Heart right ventricle (tissue), 16 donors: ENCODE data around the gene SVOP. TPM values are rescaled to one million over a fixed set of nuclear protein-coding genes. Genes with fewer than 3 reads are reported as not detected.

ENCODE experiments used
- ATAC-seq, 8 donors: fragments of 200-7000 bp; cut with Tn5 transposase; one replicate each; pipeline ENCODE4 v1.9.1; 2020; ENCODE audit warnings: mild to moderate bottlenecking in 8 of 8, moderate library complexity in 8 of 8, moderate number of reproducible peaks in 1 of 8
- DNase-seq, 2 donors: peaks; one replicate each; pipeline ENCODE4 v3.0.0-alpha.2; 2020
- H3K27ac ChIP-seq, 10 donors: fragments of 200-600 bp; sonication (generic) in 2 of 10; one replicate each; pipeline versions ENCODE4 v1.5.0 to v1.8.0; 2020 to 2022; ENCODE audit warnings: mild to moderate bottlenecking in 3 of 10
- H3K27me3 ChIP-seq, 7 donors: fragments of 200-600 bp; one replicate each; pipeline ENCODE4 v1.8.0; 2021 to 2022; ENCODE audit warnings: mild to moderate bottlenecking in 2 of 7
- H3K36me3 ChIP-seq, 9 donors: fragments of 200-600 bp; sonication (generic) in 1 of 9; one replicate each; pipeline versions ENCODE4 v1.5.0 to v1.8.0; 2020 to 2022; ENCODE audit warnings: mild to moderate bottlenecking in 2 of 9
- H3K4me1 ChIP-seq, 9 donors: fragments of 200-600 bp; sonication (generic) in 1 of 9; one replicate each; pipeline versions ENCODE4 v1.5.0 to v1.8.0; 2020 to 2022; ENCODE audit warnings: mild to moderate bottlenecking in 4 of 9
- H3K4me3 ChIP-seq, 10 donors: fragments of 200-600 bp; sonication (generic) in 2 of 10; one replicate each; pipeline versions ENCODE4 v1.5.0 to v1.8.0; 2020 to 2022; ENCODE audit warnings: mild to moderate bottlenecking in 7 of 10, moderate library complexity in 2 of 10
- H3K9me3 ChIP-seq, 11 donors: fragments of 200-600 bp in 10 of 11; sonication (generic) in 2 of 11; one replicate each; pipeline versions ENCODE4 v1.5.0 to v1.8.0; 2013 to 2022; ENCODE audit warnings: mild to moderate bottlenecking in 2 of 11, control low read depth in 1 of 11, moderate library complexity in 1 of 11
- CTCF ChIP-seq, 9 donors: fragments of 200-600 bp; sonication (generic) in 2 of 9; IDR thresholded peaks; one replicate each; pipeline versions ENCODE4 v1.5.0 to v1.8.0; 2021 to 2022; ENCODE audit warnings: antibody characterized with exemption in 9 of 9, mild to moderate bottlenecking in 5 of 9, moderate library complexity in 1 of 9
- WGBS, 2 donors: extraction: QIAGEN DNeasy Blood & Tissue Kit; methylation state at CpG; one replicate each; pipeline ENCODE4 v1.1.7; 2013; ENCODE audit warnings: inconsistent platforms in 1 of 2; 5-methylcytosine and 5-hydroxymethylcytosine counted together
- intact Hi-C, 10 donors: fragments of 100-400 bp; cut with DNase I; formaldehyde crosslinking; loops; one replicate each; pipeline versions ENCODE4 v1.11.1 to v1.14.2; 2022
- polyA plus RNA-seq, 2 donors: library from polyadenylated mRNA; stranded (reverse); fragments of 200-250 nt; gene quantifications; one replicate each; pipeline ENCODE4 v1.2.3, GENCODE V29; 2013
- total RNA-seq, 10 donors: library from RNA; stranded (reverse); fragmentation: NEBNext Ultra II Directional in 3 of 10; extraction: Animal tissue kit (Norgen Biotek cat#: 25700) in 3 of 10; gene quantifications; one replicate each; pipeline versions ENCODE4 v1.2.1 to v1.2.4, GENCODE V29; 2021 to 2023
- donor health status: Arrhythmogenic right ventricular cardiomyopathy.
- donor health status: ischemic (EF 13 %, LVEDD 7.1; RV severe dilation, severe dysfunction).
- donor health status: healthy with polysubstance abuse.
- donor health status: DM: no; HTN: yes; CAD: no.
- donor health status: DM: no; HTN: no; CAD: no.
- donor health status: ischemic (EF 25% LVEDD 6.9; RV normal size, moderate dysfunction).
- donor health status: ischemic (EF 25% LVEDD 5.7; RV mildly dilated, moderate dysfunction).
- donor health status: healthy.
- donor health status: DM: yes; HTN: yes; CAD: no.
- donor health status: Ischemic cardiomyopathy.
- donor health status: ischemic (EF 35%, LVEDD 5.7; RV mildly dilated, moderate dysfunction).
- donor health status: nonischemic (EF 11% LVEDD 7.7; RV severe dilation, severe dysfunction).
- donor health status: DM: yes; HTN: yes; CAD: no.
- donor health status: PGD.
- donor health status: ischemic (EF 29% LVEDD 5.4; RV normal size, mild dysfunction).
- donor health status: nonischemic (EF 23%, LVEDD 6.1; RV moderate dilation, normal function).

The SVOP gene
- total and polyA plus RNA-seq, 12 donors, result 0.17 to 2.8 (median 2.0) TPM

GRCh38 chr12:109065154-109065852, 44.4 kb upstream of the SVOP start:
- Histone ChIP-seq H3K36me3 (peaks cover 0 to 90% (median 37%) of the 10 kb centered on the region in 9 donors), H3K27ac (no peak overlapping the region), H3K27me3 (no peaks in the 10 kb centered on the region), H3K4me1 (no peaks in the 10 kb centered on the region), H3K4me3 (no peak overlapping the region), H3K9me3 (peaks cover 0 to 8% (median 0%) of the 10 kb centered on the region in 11 donors)
- 86 to 88% methylated on average over 5 of the region's 5 CpGs for WGBS, 2 donors
- ATAC-seq (no peak), DNase-seq (no peak)
- intact Hi-C loops, result no loop called here
- TF ChIP-seq CTCF (IDR thresholded peaks at IDR 0.05), result no peak

- Histone ChIP-seq H3K36me3 (peaks cover 0 to 90% (median 33%) of the 10 kb centered on the region in 9 donors), H3K27me3 (no peaks in the 10 kb centered on the region), H3K9me3 (peaks cover 0 to 8% (median 0%) of the 10 kb centered on the region in 11 donors), H3K27ac (no peak overlapping the region), H3K4me3 (no peak overlapping the region), H3K4me1 (no peaks in the 10 kb centered on the region)
- 94 to 95% methylated on average over 3 of the region's 3 CpGs for WGBS, 2 donors
- intact Hi-C loops, result no loop called here
- TF ChIP-seq CTCF (IDR thresholded peaks at IDR 0.05), result no peak
- DNase-seq (no peak), ATAC-seq (no peak)
Measured at GRCh38 chr12:109064143-109064542, 43.3 kb upstream of the SVOP start.

- H3K27me3 ChIP-seq, result no peaks in the 10 kb centered on the region
- H3K4me1 ChIP-seq, result peaks cover 0 to 10% (median 8%) of the 10 kb centered on the region in 9 donors
- H3K9me3 ChIP-seq, result peaks cover 0 to 7% (median 0%) of the 10 kb centered on the region in 11 donors
- 94 to 96% methylated on average over 6 of the region's 6 CpGs for WGBS, 2 donors
- no peak overlapping the region for H3K27ac ChIP-seq
- intact Hi-C loops, result no loop called here
- TF ChIP-seq CTCF (IDR thresholded peaks at IDR 0.05), result no peak
- H3K36me3 ChIP-seq, result peaks cover 0 to 72% (median 35%) of the 10 kb centered on the region in 9 donors
- no peak overlapping the region for H3K4me3 ChIP-seq
- ATAC-seq (no peak), DNase-seq (no peak)
Measured at GRCh38 chr12:109058773-109059172, 37.9 kb upstream of the SVOP start.

- peaks cover 2 to 17% (median 15%) of the 10 kb centered on the region in 9 donors for H3K4me1 ChIP-seq
- H3K27ac ChIP-seq, result no peak overlapping the region
- ATAC-seq (no peak), DNase-seq (no peak)
- WGBS, 2 donors, result 100% methylated on average over 1 of the region's 1 CpG
- intact Hi-C loops, result no loop called here
- TF ChIP-seq CTCF (IDR thresholded peaks at IDR 0.05), result no peak
- peaks cover 0 to 59% (median 28%) of the 10 kb centered on the region in 9 donors for H3K36me3 ChIP-seq
- H3K27me3 ChIP-seq, result no peaks in the 10 kb centered on the region
- no peaks in the 10 kb centered on the region for H3K9me3 ChIP-seq
- no peak overlapping the region for H3K4me3 ChIP-seq
Measured at GRCh38 chr12:109057376-109057775, 36.5 kb upstream of the SVOP start.
